CD8-positive, alpha-beta memory T cell (primary cell): ENCODE data around the gene TSPAN18. TPM values are rescaled to one million over a fixed set of nuclear protein-coding genes. Genes with fewer than 3 reads are reported as not detected.

Source experiments
- CTCF ChIA-PET: fragments of 350-600 bp; sonication (Branson Sonifier 250); formaldehyde crosslinking; loops from one replicate; lab custom pipeline; 2021; ENCODE audit warnings: antibody characterized with exemption; lab: Charles Lee
- POLR2A ChIA-PET: fragments of 350-600 bp; sonication (Branson Sonifier 250); formaldehyde crosslinking; loops from one replicate; lab custom pipeline; 2021; ENCODE audit warnings: antibody characterized with exemption; lab: Charles Lee
- DNase-seq, 5 donors: peaks; one replicate each; pipeline versions ENCODE4 v3.0.0 to v3.0.0-alpha.2; 2020 to 2022; ENCODE audit warnings: mixed read lengths in 1 of 5
- H3K27ac ChIP-seq: one replicate; pipeline ENCODE4 v1.7.0; 2013; ENCODE audit warnings: low read depth, mild to moderate bottlenecking, low read length, moderate library complexity
- H3K27me3 ChIP-seq: 2 replicates; pipeline ENCODE4 v1.7.0; 2013; ENCODE audit warnings: low read length, mild to moderate bottlenecking; ENCODE audit not compliant: insufficient read depth, poor library complexity, severe bottlenecking
- H3K36me3 ChIP-seq: 2 replicates; pipeline ENCODE4 v1.7.0; 2013; ENCODE audit warnings: mild to moderate bottlenecking, low read length, moderate library complexity; ENCODE audit not compliant: insufficient read depth
- H3K4me1 ChIP-seq: 2 replicates; pipeline ENCODE4 v1.7.0; 2013; ENCODE audit warnings: mild to moderate bottlenecking, low read length, moderate library complexity; ENCODE audit not compliant: insufficient read depth
- H3K4me3 ChIP-seq: 2 replicates; pipeline ENCODE4 v1.7.0; 2013; ENCODE audit warnings: mild to moderate bottlenecking, low read length
- H3K9me3 ChIP-seq: 2 replicates; pipeline ENCODE4 v1.7.0; 2013; ENCODE audit warnings: mild to moderate bottlenecking, low read length
- H3K27ac Mint-ChIP-seq, 8 donors: one replicate each; pipeline ENCODE4 v1.8.0; 2020 to 2021; ENCODE audit warnings: mixed read lengths in 8 of 8, mild to moderate bottlenecking in 6 of 8, inconsistent platforms in 3 of 8, moderate library complexity in 3 of 8
- H3K27me3 Mint-ChIP-seq, 2 donors: one replicate each; pipeline ENCODE4 v1.8.0; 2020 to 2021; ENCODE audit warnings: mixed read lengths in 2 of 2, mild to moderate bottlenecking in 1 of 2, moderate library complexity in 1 of 2
- H3K36me3 Mint-ChIP-seq, 3 donors: one replicate each; pipeline ENCODE4 v1.8.0; 2020 to 2021; ENCODE audit warnings: mixed read lengths in 3 of 3, inconsistent platforms in 1 of 3, mild to moderate bottlenecking in 1 of 3
- H3K4me1 Mint-ChIP-seq, 3 donors: one replicate each; pipeline ENCODE4 v1.8.0; 2020 to 2021; ENCODE audit warnings: mixed read lengths in 3 of 3, inconsistent platforms in 1 of 3, mild to moderate bottlenecking in 1 of 3
- H3K4me3 Mint-ChIP-seq, 7 donors: one replicate each; pipeline ENCODE4 v1.8.0; 2020 to 2021; ENCODE audit warnings: mixed read lengths in 7 of 7, mild to moderate bottlenecking in 6 of 7, moderate library complexity in 4 of 7, inconsistent platforms in 2 of 7
- H3K9me3 Mint-ChIP-seq, 5 donors: one replicate each; pipeline ENCODE4 v1.8.0; 2020 to 2022; ENCODE audit warnings: mixed read lengths in 5 of 5, mild to moderate bottlenecking in 3 of 5, moderate library complexity in 2 of 5, inconsistent platforms in 1 of 5
- polyA plus RNA-seq: library from polyadenylated mRNA; unstranded; fragments of 300-500 nt; fragmentation: Illumina TruSeq; gene quantifications from one replicate; pipeline ENCODE4 v1.2.3, GENCODE V29; 2021
- total RNA-seq, 2 experiments: library from RNA; stranded (reverse); gene quantifications; one replicate each; pipeline ENCODE4 v1.2.3, GENCODE V29; 2021

The TSPAN18 gene
- total and polyA plus RNA-seq, 3 experiments from 2014 or later = 0.60 to 15.1 (median 1.2) TPM

DNA sequence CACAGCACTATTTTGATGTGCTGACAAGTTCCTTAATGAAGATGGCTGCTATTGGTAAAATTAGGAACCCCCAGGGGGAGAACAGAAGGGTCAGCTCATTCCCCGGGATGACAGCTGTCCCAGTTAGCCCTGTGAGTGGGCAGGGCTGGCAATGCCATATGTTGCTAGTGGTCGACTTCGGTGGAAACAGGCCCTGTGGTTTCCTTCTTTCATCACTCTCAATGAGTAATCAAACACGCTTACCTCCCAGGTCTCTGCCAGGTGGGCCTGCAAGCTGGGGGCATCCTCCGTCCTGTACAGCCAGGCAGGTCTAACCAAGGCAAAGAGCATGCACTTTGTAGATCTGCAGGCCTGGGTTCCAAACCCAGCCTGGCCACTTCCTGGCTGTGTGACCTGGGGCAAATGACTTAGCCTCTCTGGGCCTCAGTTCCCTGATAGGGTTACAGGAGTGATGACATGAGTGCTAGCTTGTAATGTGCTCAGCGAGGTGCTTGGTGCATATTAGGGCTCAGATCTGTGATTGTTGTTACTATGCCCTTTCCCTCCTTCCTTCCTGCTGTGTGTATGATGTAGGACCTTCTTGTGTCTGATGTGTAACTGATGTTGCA, 85.2 kb downstream of the TSPAN18 start:
- H3K4me3 Mint-ChIP-seq = no peak overlapping the region
- POLR2A ChIA-PET = no interaction called here
- peaks cover 0 to 5% (median 2%) of the 10 kb centered on the region in 3 donors for H3K4me1 Mint-ChIP-seq
- Histone ChIP-seq H3K9me3 (no peaks in the 10 kb centered on the region), H3K36me3 (no peaks in the 10 kb centered on the region), H3K4me3 (no peak overlapping the region), H3K4me1 (no peaks in the 10 kb centered on the region), H3K27me3 (no peaks in the 10 kb centered on the region), H3K27ac (no peak overlapping the region)
- H3K36me3 Mint-ChIP-seq = peaks cover 0 to 5% (median 4%) of the 10 kb centered on the region in 3 donors
- no peaks in the 10 kb centered on the region for H3K9me3 Mint-ChIP-seq
- no peak for DNase-seq
- no peaks in the 10 kb centered on the region for H3K27me3 Mint-ChIP-seq
- peak overlapping the region in 1 of 8 donors; percentile 19 for H3K27ac Mint-ChIP-seq
- CTCF ChIA-PET = no interaction called here

DNA sequence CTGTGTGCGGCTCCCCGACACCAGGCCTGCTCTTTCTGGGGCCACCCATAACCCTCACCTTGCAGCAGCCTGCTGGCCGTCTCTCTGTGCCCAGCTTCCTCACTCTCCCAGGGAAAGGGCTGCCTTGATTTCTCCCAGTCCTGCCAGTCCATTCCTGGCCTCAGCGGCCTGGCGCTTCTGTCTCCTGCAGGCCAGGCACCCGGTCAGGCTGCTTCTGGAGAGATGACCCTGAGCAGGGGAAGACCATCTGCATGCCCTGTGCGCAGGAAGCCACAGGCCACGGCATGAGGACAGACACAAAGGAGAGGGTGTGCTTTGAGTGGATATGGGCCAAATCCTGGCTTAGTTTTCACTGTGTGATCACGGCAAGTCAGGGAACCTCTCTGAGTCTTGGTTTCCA, 86.2 kb downstream of the TSPAN18 start:
- DNase-seq = peak in 1 of 5 donors; percentile 14
- ChIA-PET CTCF (no interaction called here), POLR2A (no interaction called here)
- H3K4me3 Mint-ChIP-seq = no peak overlapping the region
- H3K4me1 Mint-ChIP-seq = peaks cover 0 to 5% (median 2%) of the 10 kb centered on the region in 3 donors
- H3K27me3 Mint-ChIP-seq = no peaks in the 10 kb centered on the region
- Histone ChIP-seq H3K4me1 (no peaks in the 10 kb centered on the region), H3K27ac (no peak overlapping the region), H3K4me3 (no peak overlapping the region), H3K9me3 (no peaks in the 10 kb centered on the region), H3K27me3 (no peaks in the 10 kb centered on the region), H3K36me3 (no peaks in the 10 kb centered on the region)
- peaks cover 0 to 5% (median 4%) of the 10 kb centered on the region in 3 donors for H3K36me3 Mint-ChIP-seq
- H3K27ac Mint-ChIP-seq = no peak overlapping the region
- no peaks in the 10 kb centered on the region for H3K9me3 Mint-ChIP-seq

GRCh38 chr11:44813401-44813800, 86.6 kb downstream of the TSPAN18 start:
- DNase-seq = no peak
- Histone ChIP-seq H3K9me3 (no peaks in the 10 kb centered on the region), H3K4me3 (no peak overlapping the region), H3K36me3 (no peaks in the 10 kb centered on the region), H3K27me3 (no peaks in the 10 kb centered on the region), H3K27ac (no peak overlapping the region), H3K4me1 (no peaks in the 10 kb centered on the region)
- H3K27me3 Mint-ChIP-seq = no peaks in the 10 kb centered on the region
- H3K36me3 Mint-ChIP-seq = peaks cover 0 to 5% (median 4%) of the 10 kb centered on the region in 3 donors
- no peak overlapping the region for H3K4me3 Mint-ChIP-seq
- CTCF ChIA-PET = no interaction called here
- peak overlapping the region in 3 of 8 donors; percentile 23 to 66 (median 61) for H3K27ac Mint-ChIP-seq
- H3K9me3 Mint-ChIP-seq = no peaks in the 10 kb centered on the region
- H3K4me1 Mint-ChIP-seq = peaks cover 0 to 5% (median 2%) of the 10 kb centered on the region in 3 donors
- POLR2A ChIA-PET = no interaction called here

- H3K4me3 ChIP-seq = no peak overlapping the region
- no peaks in the 10 kb centered on the region for H3K4me1 ChIP-seq
- peaks cover 0 to 5% (median 2%) of the 10 kb centered on the region in 3 donors for H3K4me1 Mint-ChIP-seq
- no peaks in the 10 kb centered on the region for H3K36me3 ChIP-seq
- peaks cover 0 to 5% (median 2%) of the 10 kb centered on the region in 3 donors for H3K36me3 Mint-ChIP-seq
- H3K9me3 Mint-ChIP-seq = no peaks in the 10 kb centered on the region
- no peaks in the 10 kb centered on the region for H3K27me3 Mint-ChIP-seq
- POLR2A ChIA-PET = no interaction called here
- H3K27ac Mint-ChIP-seq = peak overlapping the region in 1 of 8 donors; percentile 2
- H3K4me3 Mint-ChIP-seq = no peak overlapping the region
- no peak overlapping the region for H3K27ac ChIP-seq
- no peaks in the 10 kb centered on the region for H3K9me3 ChIP-seq
- CTCF ChIA-PET = interaction anchor here (1.3 kb wide), 1 partner anchor 39 kb away, joined by 3 read pairs; no protein-coding TSS in a partner anchor
- DNase-seq = no peak
- no peaks in the 10 kb centered on the region for H3K27me3 ChIP-seq
These were observed 88.3 kb downstream of the TSPAN18 start for GRCh38 chr11:44814881-44815592.

- H3K4me1 Mint-ChIP-seq = peaks cover 0 to 5% (median 2%) of the 10 kb centered on the region in 3 donors
- CTCF ChIA-PET = interaction anchor here (1.3 kb wide), 1 partner anchor 40 kb away, joined by 3 read pairs; no protein-coding TSS in a partner anchor
These were observed 89.2 kb downstream of the TSPAN18 start for GRCh38 chr11:44815917-44816456.

DNA sequence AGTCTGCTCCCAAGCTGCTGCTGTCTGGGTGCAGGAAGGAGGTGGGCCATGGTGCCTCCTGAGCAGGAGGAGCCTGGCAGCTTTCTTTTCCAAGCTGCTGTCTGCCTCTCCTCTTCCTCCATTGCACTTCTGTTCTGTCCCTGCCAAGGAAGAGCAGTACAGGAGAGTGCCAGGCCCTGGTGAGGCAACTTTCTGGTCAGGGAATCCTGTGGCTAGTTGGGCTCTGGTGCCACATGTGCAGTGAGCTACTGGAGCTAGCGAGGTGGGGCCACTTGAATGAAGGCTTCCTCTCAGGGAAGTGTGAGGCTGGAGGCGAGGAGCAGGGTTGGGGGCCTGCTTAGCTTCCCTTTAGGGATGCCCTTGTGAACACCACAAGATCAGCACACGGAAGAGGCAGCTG, 90.0 kb downstream of the TSPAN18 start:
- H3K9me3 Mint-ChIP-seq = no peaks in the 10 kb centered on the region
- H3K27me3 ChIP-seq = no peaks in the 10 kb centered on the region
- H3K4me3 Mint-ChIP-seq = no peak overlapping the region
- ChIA-PET POLR2A (no interaction called here), CTCF (interaction anchor here (1.6 kb wide), 1 partner anchor 95 kb away, joined by 3 read pairs; no protein-coding TSS in a partner anchor)
- H3K36me3 Mint-ChIP-seq = peaks cover 0 to 5% (median 2%) of the 10 kb centered on the region in 3 donors
- peaks cover 3 to 5% (median 3%) of the 10 kb centered on the region in 3 donors for H3K4me1 Mint-ChIP-seq
- no peaks in the 10 kb centered on the region for H3K27me3 Mint-ChIP-seq
- H3K4me3 ChIP-seq = no peak overlapping the region
- no peak for DNase-seq
- H3K4me1 ChIP-seq = no peaks in the 10 kb centered on the region
- no peaks in the 10 kb centered on the region for H3K9me3 ChIP-seq
- H3K36me3 ChIP-seq = no peaks in the 10 kb centered on the region
- H3K27ac Mint-ChIP-seq = no peak overlapping the region
- no peak overlapping the region for H3K27ac ChIP-seq

More at GRCh38 chr11:44815917-44816456, 89.2 kb downstream of the TSPAN18 start:
- H3K9me3 ChIP-seq = no peaks in the 10 kb centered on the region
- H3K36me3 Mint-ChIP-seq = peaks cover 0 to 5% (median 2%) of the 10 kb centered on the region in 3 donors
- no peak overlapping the region for H3K27ac Mint-ChIP-seq
- no peak overlapping the region for H3K4me3 ChIP-seq
- POLR2A ChIA-PET = no interaction called here
- H3K9me3 Mint-ChIP-seq = no peaks in the 10 kb centered on the region
- H3K4me1 ChIP-seq = no peaks in the 10 kb centered on the region
- H3K4me3 Mint-ChIP-seq = no peak overlapping the region
- no peak overlapping the region for H3K27ac ChIP-seq
- no peaks in the 10 kb centered on the region for H3K27me3 Mint-ChIP-seq
- no peaks in the 10 kb centered on the region for H3K27me3 ChIP-seq
- H3K36me3 ChIP-seq = no peaks in the 10 kb centered on the region
- DNase-seq = no peak

GRCh38 chr11:44817207-44817949, 90.6 kb downstream of the TSPAN18 start:
- no peaks in the 10 kb centered on the region for H3K27me3 ChIP-seq
- Mint-ChIP-seq H3K27ac (peak overlapping the region in 1 of 8 donors; percentile 72), H3K4me3 (no peak overlapping the region), H3K9me3 (no peaks in the 10 kb centered on the region), H3K4me1 (peaks cover 3 to 6% (median 5%) of the 10 kb centered on the region in 3 donors), H3K36me3 (peaks cover 0 to 5% (median 2%) of the 10 kb centered on the region in 3 donors), H3K27me3 (no peaks in the 10 kb centered on the region)
- no peaks in the 10 kb centered on the region for H3K36me3 ChIP-seq
- H3K4me3 ChIP-seq = no peak overlapping the region
- no peaks in the 10 kb centered on the region for H3K9me3 ChIP-seq
- no peak overlapping the region for H3K27ac ChIP-seq
- no peaks in the 10 kb centered on the region for H3K4me1 ChIP-seq
- CTCF ChIA-PET = interaction anchor here (0.6 to 1.6 kb wide), 3 partner anchors 44 to 294 kb away, joined by 3 read pairs; no protein-coding TSS in a partner anchor
- no peak for DNase-seq
- POLR2A ChIA-PET = no interaction called here
